ENCODE data around the gene NAA50.

GRCh38 chr3:113690482-113690881 lies 55.6 kb downstream of the NAA50 start:
- TF ChIP-seq CTCF (IDR thresholded peaks at IDR 0.05) (no peak), MXI1 (IDR thresholded peaks at IDR 0.05; ENCODE audit: low read depth, low read length) (no peak), EZH2phosphoT487 (IDR thresholded peaks at IDR 0.05; ENCODE audit: borderline replicate concordance, low read depth) (no peak), RAD21 (IDR thresholded peaks at IDR 0.05; ENCODE audit: low read length) (no peak), POLR2AphosphoS5 (IDR thresholded peaks at IDR 0.05; ENCODE audit: low read depth, low read length) (no peak)
